ENCODE measurements around the gene TAOK3. TPM values are rescaled to one million over a fixed set of nuclear protein-coding genes. Genes with fewer than 3 reads are reported as not detected.

Gene TAOK3
- total and polyA plus RNA-seq, 10 of the 15 experiments (the other 5 are each of a cell fraction or from before 2014, with no cell fraction given), result 41.3 to 131 (median 57.8) TPM

DNA sequence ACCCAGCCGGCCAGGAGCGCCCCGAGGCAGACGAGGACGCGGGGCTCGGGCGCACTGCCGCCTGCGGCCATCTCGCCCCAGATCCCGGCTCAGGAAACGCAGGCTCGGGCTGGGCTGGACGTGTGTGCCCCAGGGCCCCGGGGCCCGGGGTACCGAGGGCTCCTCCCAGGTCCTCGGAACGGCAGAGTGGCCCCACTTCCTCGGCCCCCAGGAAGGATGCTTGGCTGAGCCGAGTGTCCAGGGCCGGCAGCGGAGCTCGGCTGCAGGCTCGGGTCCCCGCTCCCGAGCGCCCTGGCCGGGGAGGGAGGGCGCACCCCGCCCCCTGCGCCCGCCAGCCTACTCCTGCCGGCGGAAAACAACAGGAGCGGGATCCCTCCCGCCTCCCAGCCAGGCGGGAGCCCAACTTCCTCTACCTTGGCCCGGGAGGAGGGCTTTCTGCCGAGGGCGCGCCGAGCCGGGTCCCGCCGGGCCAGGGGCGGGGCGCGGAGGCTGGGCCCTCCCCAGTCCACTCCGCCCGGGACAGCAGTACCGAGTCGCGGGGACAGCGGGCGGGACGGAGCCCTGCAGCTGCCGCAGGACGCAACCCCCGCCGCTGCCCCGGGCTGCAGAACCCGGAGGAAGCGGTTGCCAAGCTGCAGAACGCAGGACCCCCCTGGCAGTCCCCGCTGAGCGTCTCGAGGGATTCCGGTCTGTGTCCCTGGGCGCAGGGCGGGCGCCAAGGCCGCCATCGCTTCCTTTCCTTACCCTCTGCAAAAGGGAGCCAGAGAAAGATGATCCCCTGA lies 268.9 kb downstream of the TAOK3 start, which contains the start of gene VSIG10 (continued):
- TF ChIP-seq DPF2 (IDR thresholded peaks at IDR 0.05), result 0 out of 2 replicates have a peak, but pooled peaks have one; percentile 31
- 0 out of 4 replicates have a peak, but pooled peaks of 1 of the 2 experiments have one; percentile 3 for TF ChIP-seq BHLHE40 (IDR thresholded peaks at IDR 0.05; ENCODE audit: borderline replicate concordance in 1 of 2, low read depth in 2 of 2, low read length in 1 of 2)
- peak; percentile 14; the same call in 1 of the 2 replicates for TF ChIP-seq POLR2A (IDR thresholded peaks at IDR 0.05; ENCODE audit: low read depth, low read length)
- TF ChIP-seq NFIC (IDR thresholded peaks at IDR 0.05; ENCODE audit: low read depth, low read length), result no peak
- TF ChIP-seq SREBF2 (IDR thresholded peaks at IDR 0.05; ENCODE audit: low read length), result no peak
- TF ChIP-seq HDAC6 (IDR thresholded peaks at IDR 0.05; ENCODE audit: unreplicated experiment), result peak; percentile 54
- TF ChIP-seq NFYB (IDR thresholded peaks at IDR 0.05; ENCODE audit: insufficient read depth, low read depth, low read length), result no peak
- TF ChIP-seq, protein P1, sequence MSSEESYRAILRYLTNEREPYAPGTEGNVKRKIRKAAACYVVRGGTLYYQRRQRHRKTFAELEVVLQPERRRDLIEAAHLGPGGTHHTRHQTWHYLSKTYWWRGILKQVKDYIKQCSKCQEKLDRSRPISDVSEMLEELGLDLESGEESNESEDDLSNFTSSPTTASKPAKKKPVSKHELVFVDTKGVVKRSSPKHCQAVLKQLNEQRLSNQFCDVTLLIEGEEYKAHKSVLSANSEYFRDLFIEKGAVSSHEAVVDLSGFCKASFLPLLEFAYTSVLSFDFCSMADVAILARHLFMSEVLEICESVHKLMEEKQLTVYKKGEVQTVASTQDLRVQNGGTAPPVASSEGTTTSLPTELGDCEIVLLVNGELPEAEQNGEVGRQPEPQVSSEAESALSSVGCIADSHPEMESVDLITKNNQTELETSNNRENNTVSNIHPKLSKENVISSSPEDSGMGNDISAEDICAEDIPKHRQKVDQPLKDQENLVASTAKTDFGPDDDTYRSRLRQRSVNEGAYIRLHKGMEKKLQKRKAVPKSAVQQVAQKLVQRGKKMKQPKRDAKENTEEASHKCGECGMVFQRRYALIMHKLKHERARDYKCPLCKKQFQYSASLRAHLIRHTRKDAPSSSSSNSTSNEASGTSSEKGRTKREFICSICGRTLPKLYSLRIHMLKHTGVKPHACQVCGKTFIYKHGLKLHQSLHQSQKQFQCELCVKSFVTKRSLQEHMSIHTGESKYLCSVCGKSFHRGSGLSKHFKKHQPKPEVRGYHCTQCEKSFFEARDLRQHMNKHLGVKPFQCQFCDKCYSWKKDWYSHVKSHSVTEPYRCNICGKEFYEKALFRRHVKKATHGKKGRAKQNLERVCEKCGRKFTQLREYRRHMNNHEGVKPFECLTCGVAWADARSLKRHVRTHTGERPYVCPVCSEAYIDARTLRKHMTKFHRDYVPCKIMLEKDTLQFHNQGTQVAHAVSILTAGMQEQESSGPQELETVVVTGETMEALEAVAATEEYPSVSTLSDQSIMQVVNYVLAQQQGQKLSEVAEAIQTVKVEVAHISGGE (CRISPR knock-in tag; IDR thresholded peaks at IDR 0.05), result no peak
- TF ChIP-seq BACH1 (IDR thresholded peaks at IDR 0.05; ENCODE audit: borderline replicate concordance), result no peak
- no peak for TF ChIP-seq MTA3 (IDR thresholded peaks at IDR 0.05; ENCODE audit: borderline replicate concordance, low read length)
- no peak for TF ChIP-seq SP1 (IDR thresholded peaks at IDR 0.05; ENCODE audit: low read depth, low read length)
- TF ChIP-seq, protein P2, sequence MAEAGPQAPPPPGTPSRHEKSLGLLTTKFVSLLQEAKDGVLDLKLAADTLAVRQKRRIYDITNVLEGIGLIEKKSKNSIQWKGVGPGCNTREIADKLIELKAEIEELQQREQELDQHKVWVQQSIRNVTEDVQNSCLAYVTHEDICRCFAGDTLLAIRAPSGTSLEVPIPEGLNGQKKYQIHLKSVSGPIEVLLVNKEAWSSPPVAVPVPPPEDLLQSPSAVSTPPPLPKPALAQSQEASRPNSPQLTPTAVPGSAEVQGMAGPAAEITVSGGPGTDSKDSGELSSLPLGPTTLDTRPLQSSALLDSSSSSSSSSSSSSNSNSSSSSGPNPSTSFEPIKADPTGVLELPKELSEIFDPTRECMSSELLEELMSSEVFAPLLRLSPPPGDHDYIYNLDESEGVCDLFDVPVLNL (IDR thresholded peaks at IDR 0.05; ENCODE audit: low read depth, low read length), result no peak
